HCT116 (cell line): ENCODE results near the gene GTF3C1. TPM values are rescaled to one million over a fixed set of nuclear protein-coding genes. Genes with fewer than 3 reads are reported as not detected.

Experiments used
- CEBPB ChIP-seq: IDR thresholded peaks from 2 replicates; pipeline ENCODE4 v1.6.1; 2012; ENCODE audit warnings: low read depth
- CTCF ChIP-seq, 3 experiments: fragments of 200-600 bp in 1 of 3; sonication (generic) in 1 of 3; IDR thresholded peaks in 2 of 3; conservative IDR thresholded peaks in 1 of 3; 2 replicates each; pipeline ENCODE4 v1.5.1; 2012 to 2017; ENCODE audit warnings: low read depth in 2 of 3, low read length in 2 of 3, antibody characterized with exemption in 1 of 3, borderline replicate concordance in 1 of 3, control low read depth in 1 of 3, mild to moderate bottlenecking in 1 of 3, mixed read lengths in 1 of 3, mixed run types in 1 of 3, moderate library complexity in 1 of 3; ENCODE audit not compliant: insufficient read depth in 1 of 3
- EGR1 ChIP-seq: IDR thresholded peaks from 2 replicates; pipeline ENCODE4 v1.6.1; 2012; ENCODE audit warnings: low read depth
- EZH2phosphoT487 ChIP-seq: fragments of 200-600 bp; IDR thresholded peaks from 2 replicates; pipeline ENCODE4 v1.6.1; 2018; ENCODE audit warnings: antibody characterized with exemption, borderline replicate concordance
- FOSL1 ChIP-seq: IDR thresholded peaks from 2 replicates; pipeline ENCODE4 v1.6.1; 2012; ENCODE audit warnings: low read depth
- JUND ChIP-seq: IDR thresholded peaks from 2 replicates; pipeline ENCODE4 v1.6.1; 2012
- POLR2AphosphoS5 ChIP-seq: IDR thresholded peaks from 2 replicates; pipeline ENCODE4 v1.6.1; 2011; ENCODE audit warnings: mild to moderate bottlenecking, low read depth, low read length, moderate library complexity
- REST ChIP-seq: IDR thresholded peaks from 2 replicates; pipeline ENCODE4 v1.6.1; 2012; ENCODE audit warnings: low read depth
- total RNA-seq: library from RNA; stranded (reverse); gene quantifications from one replicate; pipeline ENCODE4 v1.2.1, GENCODE V29; 2021; ENCODE audit not compliant: unreplicated experiment

Gene GTF3C1
- total RNA-seq, 1 experiment from 2014 or later: 97.5 TPM

GRCh38 chr16:27462846-27463682 lies 86.6 kb downstream of the GTF3C1 start (continued):
- no peak for TF ChIP-seq REST
- TF ChIP-seq EZH2phosphoT487: no peak
- no peak for TF ChIP-seq EGR1
- TF ChIP-seq CEBPB: no peak
- no peak for TF ChIP-seq CTCF (IDR thresholded peaks at IDR 0.05 in 2 of 3, conservative IDR thresholded peaks at IDR 0.05 in 1 of 3; ENCODE audit: borderline replicate concordance in 1 of 3, insufficient read depth in 1 of 3, low read depth in 2 of 3, low read length in 2 of 3)
- no peak for TF ChIP-seq JUND
- TF ChIP-seq POLR2AphosphoS5: no peak
- no peak for TF ChIP-seq FOSL1
